K562 (cell line): ENCODE results near the gene ATP5F1D. TPM values are rescaled to one million over a fixed set of nuclear protein-coding genes. Genes with fewer than 3 reads are reported as not detected.

Experiments used
- ATAC-seq: fragments of 200-7000 bp; cut with Tn5 transposase; 3 replicates; pipeline ENCODE4 v1.9.1; 2020; ENCODE audit warnings: moderate library complexity
- BruUV-seq: library from RNA; stranded (reverse); fragments of 400-500 nt; replicated peaks from 2 replicates; lab custom pipeline; 2021; lab: Mats Ljungman, UMichigan
- CTCF ChIA-PET: fragments of 300-600 bp; formaldehyde crosslinking; extraction: SDS; loops from one replicate; lab custom pipeline; 2021; ENCODE audit warnings: low intra/inter-chr PET ratio; lab: Yijun Ruan, JAX
- POLR2A ChIA-PET: fragments of 300-600, 350-650 bp; sonication (Branson Sonifier 250); formaldehyde crosslinking; extraction: SDS; loops from one replicate; lab custom pipeline; 2021; ENCODE audit warnings: antibody characterized with exemption, inconsistent platforms; lab: Yijun Ruan, JAX
- DNase-seq, 4 experiments: peaks; one replicate each; pipeline versions ENCODE4 v3.0.0 to v3.0.0-alpha.2; 2011 to 2018; ENCODE audit warnings: low spot score in 3 of 4, mixed read lengths in 3 of 4; ENCODE audit errors: extremely low read depth in 1 of 4
- FAIRE-seq: peaks from 2 replicates; lab custom pipeline; 2011; peaks lifted over from hg19 to GRCh38; lab: Jason Lieb, UNC
- H2AFZ ChIP-seq: 2 replicates; pipeline ENCODE4 v1.6.0; 2011; ENCODE audit warnings: low read depth, low read length, control low read depth, inconsistent platforms
- H3K27ac ChIP-seq: fragments of 200-600 bp; 3 replicates; pipeline ENCODE4 v1.8.0; 2011; ENCODE audit warnings: low read depth, mild to moderate bottlenecking, control low read depth, inconsistent platforms, low read length, moderate library complexity, mixed read lengths; ENCODE audit errors: extremely low read depth
- H3K27me3 ChIP-seq, 2 experiments: fragments of 300-600 bp in 1 of 2; 2 replicates in 1 of 2; 3 replicates in 1 of 2; pipeline versions ENCODE4 v1.6.0 to v1.8.0; 2011; ENCODE audit warnings: inconsistent platforms in 2 of 2, low read length in 2 of 2, mild to moderate bottlenecking in 1 of 2, mixed read lengths in 1 of 2, moderate library complexity in 1 of 2; ENCODE audit not compliant: control insufficient read depth in 2 of 2, insufficient read depth in 2 of 2
- H3K36me3 ChIP-seq: fragments of 300-600 bp; 3 replicates; pipeline ENCODE4 v1.8.0; 2011; ENCODE audit warnings: mild to moderate bottlenecking, low read length, inconsistent platforms; ENCODE audit not compliant: control insufficient read depth, insufficient read depth
- H3K4me1 ChIP-seq, 2 experiments: fragments of 200-600 bp in 1 of 2; replicated peaks in 1 of 2; 2 replicates in 1 of 2; 3 replicates in 1 of 2; pipeline versions ENCODE4 v1.5.1 to v1.8.0; 2011; ENCODE audit warnings: inconsistent platforms in 2 of 2, low read length in 2 of 2, mild to moderate bottlenecking in 1 of 2, mixed read lengths in 1 of 2, moderate library complexity in 1 of 2; ENCODE audit not compliant: control insufficient read depth in 2 of 2, insufficient read depth in 2 of 2
- H3K4me2 ChIP-seq: 2 replicates; pipeline ENCODE4 v1.6.1; 2011; ENCODE audit warnings: low read length, control low read depth, inconsistent platforms, mixed read lengths; ENCODE audit not compliant: insufficient read depth
- H3K4me3 ChIP-seq: fragments of 200-600 bp; sonication (generic), shearing (Covaris generic); 2 replicates; pipeline ENCODE4 v1.5.1; 2016; ENCODE audit warnings: control low read depth, inconsistent platforms
- H3K79me2 ChIP-seq: fragments of 200-600 bp; 3 replicates; pipeline ENCODE4 v1.8.0; 2011; ENCODE audit warnings: low read length, inconsistent platforms; ENCODE audit not compliant: control insufficient read depth, insufficient read depth
- H3K9ac ChIP-seq, 2 experiments: 2 replicates each; pipeline versions ENCODE4 v1.6.0 to v1.6.1; 2011; ENCODE audit warnings: low read depth in 2 of 2, low read length in 2 of 2, control low read depth in 1 of 2, inconsistent platforms in 1 of 2, mild to moderate bottlenecking in 1 of 2, mixed read lengths in 1 of 2; ENCODE audit not compliant: insufficient read depth in 1 of 2
- H3K9me1 ChIP-seq: one replicate; pipeline ENCODE4 v1.6.0; 2011; ENCODE audit warnings: inconsistent platforms, mild to moderate bottlenecking, low read length, moderate library complexity; ENCODE audit not compliant: control insufficient read depth, insufficient read depth
- H3K9me3 ChIP-seq: replicated peaks from 2 replicates; pipeline ENCODE4 v1.5.1; 2011; ENCODE audit warnings: low read depth, low read length, inconsistent platforms; ENCODE audit not compliant: control insufficient read depth, insufficient read depth
- H4K20me1 ChIP-seq: replicated peaks from 2 replicates; pipeline ENCODE4 v1.6.1; 2011; ENCODE audit warnings: low read length, inconsistent platforms, mixed read lengths; ENCODE audit not compliant: control insufficient read depth, insufficient read depth
- FOXA1 ChIP-seq: fragments of 450-650 bp; IDR thresholded peaks from 2 replicates; pipeline ENCODE4 v1.6.1; 2016; ENCODE audit warnings: mild to moderate bottlenecking, borderline replicate concordance
- HIVEP1 ChIP-seq: fragments of 250-450 bp; sonication (Bioruptor Pico); IDR thresholded peaks from 2 replicates; pipeline ENCODE4 v1.4.0; 2020; ENCODE audit warnings: mild to moderate bottlenecking
- HMGN3 ChIP-seq: IDR thresholded peaks from 2 replicates; pipeline ENCODE4 v1.6.1; 2011; ENCODE audit warnings: borderline replicate concordance, low read depth, mild to moderate bottlenecking, mixed read lengths, low read length; ENCODE audit not compliant: insufficient read length; ENCODE audit errors: extremely low read depth
- L3MBTL2 ChIP-seq: fragments of 450-650 bp; IDR thresholded peaks from 2 replicates; pipeline ENCODE4 v1.6.1; 2016; ENCODE audit warnings: mild to moderate bottlenecking, moderate library complexity
- POLR2A ChIP-seq: fragments of 450-650 bp; conservative IDR thresholded peaks from 2 replicates; pipeline ENCODE4 v1.6.1; 2016
- RBFOX2 ChIP-seq: fragments of 200-400 bp; formaldehyde crosslinking; IDR thresholded peaks from 2 replicates; pipeline ENCODE4 v1.6.1; 2017; ENCODE audit warnings: low read depth, mild to moderate bottlenecking, low read length, moderate library complexity
- STAT5B ChIP-seq: fragments of 250-450 bp; sonication (Bioruptor Pico); IDR thresholded peaks from 2 replicates; pipeline ENCODE4 v1.8.0; 2021; ENCODE audit warnings: mild to moderate bottlenecking, inconsistent platforms
- SUPT5H ChIP-seq: fragments of 450-650 bp; IDR thresholded peaks from 2 replicates; pipeline ENCODE4 v1.6.1; 2016
- THRB ChIP-seq: fragments of 450-650 bp; formaldehyde crosslinking; conservative IDR thresholded peaks from 2 replicates; pipeline ENCODE4 v1.4.0; 2022; ENCODE audit warnings: mild to moderate bottlenecking, missing genetic modification characterization
- ZBTB7A ChIP-seq: IDR thresholded peaks from 2 replicates; pipeline ENCODE4 v1.6.1; 2011; ENCODE audit warnings: low read depth, mild to moderate bottlenecking, low read length, moderate library complexity, borderline replicate concordance; ENCODE audit not compliant: control insufficient read depth
- ZNF347 ChIP-seq: fragments of 450-650 bp; formaldehyde crosslinking; IDR thresholded peaks from 2 replicates; pipeline ENCODE4 v1.4.0; 2020; ENCODE audit warnings: low read depth, mild to moderate bottlenecking, moderate library complexity
- WGBS: fragments of 100-300 bp; shearing (Covaris generic); methylation state at CpG from one replicate; pipeline ENCODE4 v1.1.6; 2016; ENCODE audit warnings: low coverage, mixed read lengths; ENCODE audit not compliant: insufficient coverage; ENCODE audit errors: missing lambda C conversion rate; 5-methylcytosine and 5-hydroxymethylcytosine counted together
- in situ Hi-C: fragments of 300-500 bp; cut with MboI; formaldehyde crosslinking; loops from 4 replicates; pipeline ENCODE4 v1.15.0; 2018; ENCODE audit warnings: inconsistent platforms, mixed read lengths
- intact Hi-C: fragments of 100-400 bp; cut with micrococcal nuclease; formaldehyde crosslinking; loops from 2 replicates; pipeline ENCODE4 v1.14.2; 2022
- polyA plus RNA-seq, 8 experiments: library from polyadenylated mRNA; depleted of rRNA in 4 of 8; stranded (reverse) in 5 of 8; unstranded in 3 of 8; fragments of >200 nt; fragmentation: Nextera tagmentation in 2 of 8; fragmentation: Illumina TruSeq in 1 of 8; extraction: Ambion mirVana in 2 of 8; extraction: Trizol in 1 of 8; gene quantifications; 2 replicates each; pipeline versions ENCODE4 v1.2.1 to v1.2.3, GENCODE V29; 2011 to 2014; ENCODE audit warnings: inconsistent platforms in 1 of 8, missing spikeins in 1 of 8
- total RNA-seq, 7 experiments: library from RNA; depleted of rRNA in 6 of 7; stranded (reverse); fragments of >200 nt in 6 of 7; fragmentation: Illumina TruSeq in 2 of 7; extraction: Trizol in 2 of 7; gene quantifications; 2 replicates each; pipeline versions ENCODE4 v1.2.1 to v1.2.3, GENCODE V29; 2011 to 2021; ENCODE audit warnings: low replicate concordance in 1 of 7
- TF ChIP-seq, protein P1 (sequence below): fragments of 450-650 bp; IDR thresholded peaks from 2 replicates; pipeline ENCODE4 v1.6.1; 2016; ENCODE audit warnings: mild to moderate bottlenecking
- TF ChIP-seq, protein P2 (sequence below): fragments of 200-800 bp; sonication (Bioruptor generic); IDR thresholded peaks from 2 replicates; pipeline ENCODE4 v1.6.1; 2017; ENCODE audit warnings: missing genetic modification characterization, missing compliant biosample characterization

ATP5F1D gene
- total and polyA plus RNA-seq, 9 of the 15 experiments (the other 6 are each of a cell fraction or from before 2014, with no cell fraction given) = 3.9 to 409 (median 36.8) TPM

DNA sequence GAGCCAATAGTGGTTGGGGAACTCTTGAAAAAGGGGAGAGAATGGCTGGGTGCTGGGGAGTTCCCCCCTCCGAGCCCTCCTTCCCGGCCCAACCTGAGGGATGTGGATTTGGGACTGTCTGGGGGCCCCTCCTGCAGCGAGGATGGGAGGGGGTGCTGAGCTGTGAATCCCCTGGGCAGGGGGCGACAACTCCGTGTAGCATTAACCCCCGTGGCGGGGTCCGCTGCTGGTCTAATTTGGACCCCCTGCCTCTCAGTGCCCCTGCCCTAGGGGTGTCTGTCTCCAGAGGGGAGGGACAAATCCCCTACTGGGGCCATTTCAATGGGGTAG is 16.6 kb downstream of the ATP5F1D start (continued):
- TF ChIP-seq ZBTB7A (0 out of 2 replicates have a peak, but pooled peaks have one; percentile 34), SUPT5H (peak; percentile 24), POLR2A (peak; percentile 49), THRB (CRISPR knock-in tag) (0 out of 2 replicates have a peak, but pooled peaks have one; percentile 31)
- TF ChIP-seq, protein P1, sequence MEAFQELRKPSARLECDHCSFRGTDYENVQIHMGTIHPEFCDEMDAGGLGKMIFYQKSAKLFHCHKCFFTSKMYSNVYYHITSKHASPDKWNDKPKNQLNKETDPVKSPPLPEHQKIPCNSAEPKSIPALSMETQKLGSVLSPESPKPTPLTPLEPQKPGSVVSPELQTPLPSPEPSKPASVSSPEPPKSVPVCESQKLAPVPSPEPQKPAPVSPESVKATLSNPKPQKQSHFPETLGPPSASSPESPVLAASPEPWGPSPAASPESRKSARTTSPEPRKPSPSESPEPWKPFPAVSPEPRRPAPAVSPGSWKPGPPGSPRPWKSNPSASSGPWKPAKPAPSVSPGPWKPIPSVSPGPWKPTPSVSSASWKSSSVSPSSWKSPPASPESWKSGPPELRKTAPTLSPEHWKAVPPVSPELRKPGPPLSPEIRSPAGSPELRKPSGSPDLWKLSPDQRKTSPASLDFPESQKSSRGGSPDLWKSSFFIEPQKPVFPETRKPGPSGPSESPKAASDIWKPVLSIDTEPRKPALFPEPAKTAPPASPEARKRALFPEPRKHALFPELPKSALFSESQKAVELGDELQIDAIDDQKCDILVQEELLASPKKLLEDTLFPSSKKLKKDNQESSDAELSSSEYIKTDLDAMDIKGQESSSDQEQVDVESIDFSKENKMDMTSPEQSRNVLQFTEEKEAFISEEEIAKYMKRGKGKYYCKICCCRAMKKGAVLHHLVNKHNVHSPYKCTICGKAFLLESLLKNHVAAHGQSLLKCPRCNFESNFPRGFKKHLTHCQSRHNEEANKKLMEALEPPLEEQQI = no peak

GRCh38 chr19:1258707-1259205 is 17.2 kb downstream of the ATP5F1D start:
- ChIA-PET CTCF (no interaction called here), POLR2A (interaction anchor here (0.6 to 7.8 kb wide), 4 partner anchors 11 to 245 kb away, joined by 3 to 88 read pairs (median 6); partner anchors contain the start of gene CIRBP)
- H3K4me3 ChIP-seq = no peak overlapping the region
- H3K4me2 ChIP-seq = no peak overlapping the region; the same call in 1 of the 2 replicates
- DNase-seq (no peak), FAIRE-seq (peak; percentile 11), ATAC-seq (no peak)
- 0 out of 2 replicates have a peak, but pooled peaks cover 7% of the 10 kb centered on the region for H4K20me1 ChIP-seq
- in situ Hi-C loops = no loop called here
- no peaks in the 10 kb centered on the region for H3K27me3 ChIP-seq
- no peak overlapping the region for H2AFZ ChIP-seq
- H3K27ac ChIP-seq = peak overlapping the region; percentile 57; the same call in 1 of the 3 replicates
- peaks cover 43% of the 10 kb centered on the region for H3K79me2 ChIP-seq
- H3K4me1 ChIP-seq = peaks cover 60 to 98% of the 10 kb centered on the region in 2 experiments
- H3K9ac ChIP-seq = peak overlapping the region in 1 of 2 experiments; percentile 90; a peak in 2 of 4 replicates
- no peaks in the 10 kb centered on the region for H3K9me3 ChIP-seq
- TF ChIP-seq ZNF347 (no peak), HIVEP1 (CRISPR knock-in tag) (no peak), FOXA1 (no peak), STAT5B (CRISPR knock-in tag) (no peak), RBFOX2 (no peak), HMGN3 (no peak), L3MBTL2 (no peak)
- TF ChIP-seq, protein P2, sequence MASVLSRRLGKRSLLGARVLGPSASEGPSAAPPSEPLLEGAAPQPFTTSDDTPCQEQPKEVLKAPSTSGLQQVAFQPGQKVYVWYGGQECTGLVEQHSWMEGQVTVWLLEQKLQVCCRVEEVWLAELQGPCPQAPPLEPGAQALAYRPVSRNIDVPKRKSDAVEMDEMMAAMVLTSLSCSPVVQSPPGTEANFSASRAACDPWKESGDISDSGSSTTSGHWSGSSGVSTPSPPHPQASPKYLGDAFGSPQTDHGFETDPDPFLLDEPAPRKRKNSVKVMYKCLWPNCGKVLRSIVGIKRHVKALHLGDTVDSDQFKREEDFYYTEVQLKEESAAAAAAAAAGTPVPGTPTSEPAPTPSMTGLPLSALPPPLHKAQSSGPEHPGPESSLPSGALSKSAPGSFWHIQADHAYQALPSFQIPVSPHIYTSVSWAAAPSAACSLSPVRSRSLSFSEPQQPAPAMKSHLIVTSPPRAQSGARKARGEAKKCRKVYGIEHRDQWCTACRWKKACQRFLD = 0 out of 2 replicates have a peak, but pooled peaks have one; percentile 56
- peaks cover 48% of the 10 kb centered on the region; the same call in 2 of the 3 replicates for H3K36me3 ChIP-seq
- intact Hi-C loops = no loop called here
- no TSS peak for BruUV-seq
- no peaks in the 10 kb centered on the region for H3K9me1 ChIP-seq
- WGBS = 47% methylated on average over 15 of the region's 15 CpGs
